GM20000 (cell line): ENCODE measurements around the gene SLC26A2.

Source experiments
- DNase-seq: peaks from one replicate; pipeline ENCODE4 v3.0.0; 2012; ENCODE audit warnings: low spot score
- TF ChIP-seq, protein P1 (sequence below): IDR thresholded peaks from 2 replicates; pipeline ENCODE4 v1.5.1; 2012; ENCODE audit warnings: mild to moderate bottlenecking, control low read depth; ENCODE audit errors: extremely low read depth, missing control alignments

SLC26A2 gene

DNA sequence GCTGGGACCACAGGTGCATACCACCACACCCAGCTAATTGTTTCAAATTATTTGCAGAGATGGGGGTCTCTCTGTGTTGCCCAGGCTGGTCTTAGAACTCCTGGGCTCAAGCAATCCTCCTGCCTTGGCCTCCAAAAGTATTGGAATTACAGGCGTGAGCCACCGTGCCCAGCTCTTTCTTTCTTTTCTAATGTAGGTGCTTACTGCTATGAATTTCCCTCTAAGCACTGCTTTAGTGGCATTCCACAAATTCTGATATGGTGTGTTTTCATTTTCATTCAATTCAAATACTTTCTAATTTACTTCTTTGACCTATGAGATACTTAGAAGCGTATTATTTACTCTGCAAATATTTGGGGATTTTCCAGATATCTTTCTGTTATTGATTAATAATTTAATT is 54.9 kb downstream of the SLC26A2 start:
- TF ChIP-seq, protein P1, sequence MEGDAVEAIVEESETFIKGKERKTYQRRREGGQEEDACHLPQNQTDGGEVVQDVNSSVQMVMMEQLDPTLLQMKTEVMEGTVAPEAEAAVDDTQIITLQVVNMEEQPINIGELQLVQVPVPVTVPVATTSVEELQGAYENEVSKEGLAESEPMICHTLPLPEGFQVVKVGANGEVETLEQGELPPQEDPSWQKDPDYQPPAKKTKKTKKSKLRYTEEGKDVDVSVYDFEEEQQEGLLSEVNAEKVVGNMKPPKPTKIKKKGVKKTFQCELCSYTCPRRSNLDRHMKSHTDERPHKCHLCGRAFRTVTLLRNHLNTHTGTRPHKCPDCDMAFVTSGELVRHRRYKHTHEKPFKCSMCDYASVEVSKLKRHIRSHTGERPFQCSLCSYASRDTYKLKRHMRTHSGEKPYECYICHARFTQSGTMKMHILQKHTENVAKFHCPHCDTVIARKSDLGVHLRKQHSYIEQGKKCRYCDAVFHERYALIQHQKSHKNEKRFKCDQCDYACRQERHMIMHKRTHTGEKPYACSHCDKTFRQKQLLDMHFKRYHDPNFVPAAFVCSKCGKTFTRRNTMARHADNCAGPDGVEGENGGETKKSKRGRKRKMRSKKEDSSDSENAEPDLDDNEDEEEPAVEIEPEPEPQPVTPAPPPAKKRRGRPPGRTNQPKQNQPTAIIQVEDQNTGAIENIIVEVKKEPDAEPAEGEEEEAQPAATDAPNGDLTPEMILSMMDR = no peak
- no peak for DNase-seq

DNA sequence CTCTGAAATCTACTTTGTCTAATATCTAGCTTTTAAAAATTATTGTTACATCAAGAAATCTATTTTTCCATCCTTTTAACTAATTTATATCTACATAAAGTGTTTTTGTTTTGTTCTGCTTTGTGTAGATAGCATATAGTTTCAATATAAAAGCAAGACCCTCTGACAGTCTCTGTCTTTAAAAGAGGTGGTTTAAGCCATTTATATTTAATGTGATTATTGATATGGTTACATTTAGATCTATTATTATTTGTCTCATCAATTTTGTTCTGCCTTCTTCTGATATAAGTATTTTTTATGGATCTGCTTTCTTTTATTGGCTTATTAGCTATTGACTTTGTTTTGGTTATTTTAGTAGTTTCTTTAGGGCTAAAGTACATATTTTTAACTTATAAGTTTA is 56.0 kb downstream of the SLC26A2 start:
- no peak for DNase-seq
- TF ChIP-seq, protein P1 = no peak

DNA sequence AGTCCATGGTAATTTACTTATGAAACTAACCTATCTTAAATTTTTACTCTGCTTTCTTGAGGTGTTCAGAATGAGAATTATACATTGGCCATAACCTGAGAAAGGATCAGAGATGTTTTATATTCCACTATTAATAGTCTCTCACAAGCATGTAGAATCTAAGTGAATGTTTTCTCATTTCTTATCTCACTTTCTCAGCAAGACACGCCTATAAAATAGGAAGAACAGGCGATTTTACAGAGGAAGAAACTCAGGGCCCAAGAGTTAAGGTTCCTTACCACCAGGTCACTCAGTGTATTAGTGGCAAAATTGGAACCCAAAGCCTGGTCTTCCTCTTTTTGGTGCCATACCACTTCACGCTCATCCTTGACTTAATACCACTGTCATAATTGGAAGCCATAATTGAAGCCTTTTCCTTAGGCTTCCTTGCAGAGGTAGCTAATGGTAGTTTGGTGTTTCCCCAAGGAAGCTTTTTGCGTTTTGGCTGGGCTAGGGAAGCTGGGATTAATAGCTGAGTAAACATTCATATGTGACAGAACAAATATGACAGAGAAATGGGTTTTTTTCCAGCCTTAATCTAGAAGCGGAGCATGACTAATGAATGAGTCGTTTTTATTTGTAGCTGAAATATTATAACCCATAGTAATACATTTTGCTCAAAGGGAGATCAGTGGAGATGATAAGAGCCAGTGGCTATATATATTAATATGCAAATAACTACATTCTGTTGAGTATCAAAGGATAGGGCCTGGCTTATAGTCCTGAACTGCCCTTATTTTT is 56.9 kb downstream of the SLC26A2 start:
- TF ChIP-seq, protein P1 = no peak
- DNase-seq = no peak

DNA sequence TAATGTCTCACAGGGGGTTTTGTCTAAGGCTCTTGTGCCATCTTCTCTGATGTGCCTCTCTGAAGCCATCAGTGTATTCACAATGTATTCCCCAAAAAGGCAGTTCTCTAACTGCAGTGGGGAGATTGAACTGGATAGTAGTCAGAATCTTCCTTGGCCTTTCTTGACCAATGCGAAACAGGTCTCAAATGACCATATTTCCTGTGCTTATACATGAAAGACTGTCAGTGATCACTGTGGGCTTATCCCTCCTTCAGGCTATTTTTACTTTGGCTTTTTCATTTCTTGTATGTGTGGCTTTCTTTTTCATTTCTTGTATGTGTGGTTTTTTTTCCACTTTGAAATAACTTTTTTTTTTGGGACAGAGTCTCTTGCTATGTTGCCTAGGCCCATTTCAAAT is 59.7 kb downstream of the SLC26A2 start:
- no peak for DNase-seq
- TF ChIP-seq, protein P1 = no peak

DNA sequence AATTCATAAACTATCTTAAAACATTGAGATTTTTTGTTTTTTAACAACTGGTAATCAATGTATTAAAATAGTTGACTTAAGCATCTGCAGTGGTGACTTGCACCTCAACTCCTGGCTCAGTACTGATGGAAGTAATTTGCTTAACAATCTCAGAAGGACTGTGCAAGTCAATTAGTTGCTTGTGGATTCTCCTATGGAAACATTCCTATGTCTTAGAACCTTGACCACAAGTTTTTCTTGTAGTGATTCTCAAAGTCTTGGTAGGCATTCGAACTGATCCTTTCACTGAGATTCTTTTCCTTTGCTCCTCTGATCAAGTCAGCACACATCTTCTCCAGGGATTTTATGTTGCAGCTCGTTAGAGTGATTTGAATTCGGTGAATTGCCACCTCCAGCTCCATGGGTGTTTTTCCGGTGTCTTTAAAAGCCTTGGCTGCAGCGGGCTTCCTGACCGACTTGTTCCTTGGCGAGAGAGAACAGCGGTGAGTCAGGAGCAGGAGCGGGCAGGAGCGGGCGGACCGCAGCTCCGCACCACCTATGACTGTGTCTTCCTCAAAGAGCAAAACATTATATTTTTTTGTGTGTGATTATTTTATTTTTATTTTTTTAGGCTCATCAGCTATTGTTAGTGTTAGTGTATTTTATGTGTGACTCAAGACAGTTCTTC is 61.1 kb downstream of the SLC26A2 start:
- DNase-seq = no peak
- TF ChIP-seq, protein P1 = no peak

DNA sequence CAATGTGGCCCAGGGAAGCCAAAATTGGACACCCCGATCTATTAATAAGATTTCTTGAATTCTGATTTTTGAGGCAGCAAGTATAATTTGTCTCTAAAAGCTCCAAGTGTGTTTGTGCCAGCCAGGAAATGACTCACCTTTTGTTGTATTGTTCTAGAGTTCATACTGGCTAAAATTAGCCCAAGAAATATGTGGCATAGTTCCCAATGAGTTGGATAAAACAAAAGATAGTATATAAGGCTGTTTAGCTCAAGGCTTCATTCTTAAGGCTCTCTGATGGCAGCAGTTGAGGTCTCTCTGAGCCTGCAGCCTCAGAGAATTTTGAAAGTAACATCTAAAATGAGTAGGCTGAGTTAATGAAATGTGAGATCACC is 61.6 kb downstream of the SLC26A2 start:
- TF ChIP-seq, protein P1 = no peak

DNA sequence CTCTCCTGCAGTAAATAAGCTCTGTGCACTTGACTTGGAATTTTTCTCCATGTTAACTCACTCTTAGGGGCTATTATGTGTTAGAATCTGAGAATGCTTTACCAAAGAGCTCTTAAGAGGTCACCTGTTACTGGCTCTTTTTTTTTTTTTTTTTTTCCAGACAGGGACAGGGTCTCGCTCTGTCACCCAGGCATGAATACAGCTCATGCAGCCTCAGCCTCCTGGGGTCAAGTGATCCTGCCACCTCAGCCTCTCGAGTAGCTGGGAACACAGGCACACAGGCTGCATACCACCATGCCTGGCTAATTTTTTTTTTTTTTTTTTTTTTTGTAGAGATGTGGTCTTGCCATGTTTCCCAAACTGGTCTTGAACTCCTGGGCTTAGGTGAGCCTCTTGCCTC is 62.1 kb downstream of the SLC26A2 start:
- no peak for DNase-seq
- TF ChIP-seq, protein P1 = no peak

More for the DNA sequence above, 61.6 kb downstream of the SLC26A2 start:
- no peak for DNase-seq
